ENCODE data around the gene SAA1. TPM values are rescaled to one million over a fixed set of nuclear protein-coding genes. Genes with fewer than 3 reads are reported as not detected.
"Not testable (repeated sequence)": the region's sequence is repeated elsewhere in the genome, so short reads cannot be mapped to it uniquely, and the experiment has no call there.

Gene SAA1
- total RNA-seq, 1 donor from 2014 or later: not detected

DNA sequence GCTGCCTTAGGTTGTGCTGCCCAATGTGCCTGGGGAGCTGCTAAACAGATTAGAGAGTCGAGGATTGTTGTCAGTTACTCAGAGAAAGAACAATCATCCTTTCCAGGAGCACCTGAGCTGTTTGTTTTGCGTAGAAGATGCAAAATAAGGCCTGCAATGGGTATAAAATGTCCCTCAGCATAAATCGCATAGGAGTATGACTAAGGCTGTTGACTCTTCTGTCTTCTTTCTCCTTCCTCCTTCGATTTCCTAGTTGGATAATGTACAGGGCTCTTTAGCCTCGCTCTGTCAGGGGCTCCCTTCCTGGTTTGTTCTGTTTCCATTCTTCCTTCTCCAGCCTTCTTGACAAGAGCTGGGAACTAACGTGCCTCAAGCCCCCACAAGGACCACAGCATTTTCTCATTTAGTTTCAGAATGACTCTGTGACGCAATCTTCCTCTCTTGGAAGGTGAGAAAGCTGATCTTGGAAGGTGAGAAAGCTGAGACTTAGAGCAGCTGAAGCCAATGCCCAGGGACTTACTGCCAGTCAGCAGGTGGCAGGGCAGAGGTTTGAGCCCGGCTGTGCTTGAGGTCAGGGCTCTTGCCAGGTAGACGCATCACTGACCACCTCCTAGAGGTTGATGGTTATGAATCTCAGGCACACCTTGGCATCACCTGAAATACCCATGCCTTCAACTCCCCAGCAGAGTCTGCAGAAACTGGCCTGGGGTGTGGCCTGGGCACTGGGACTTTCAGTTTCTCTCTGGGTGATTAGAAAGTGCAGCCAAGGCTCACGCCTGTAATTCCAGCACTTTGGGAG, 1.5 kb downstream of the SAA1 start:
- intact Hi-C loops (cut with micrococcal nuclease); H3K27me3 Mint-ChIP-seq; H3K36me3 Mint-ChIP-seq (ENCODE audit: low read depth); H3K4me3 Mint-ChIP-seq; H3K9me3 Mint-ChIP-seq; DNase-seq; H3K27ac Mint-ChIP-seq; H3K4me1 Mint-ChIP-seq: not testable (repeated sequence)

DNA sequence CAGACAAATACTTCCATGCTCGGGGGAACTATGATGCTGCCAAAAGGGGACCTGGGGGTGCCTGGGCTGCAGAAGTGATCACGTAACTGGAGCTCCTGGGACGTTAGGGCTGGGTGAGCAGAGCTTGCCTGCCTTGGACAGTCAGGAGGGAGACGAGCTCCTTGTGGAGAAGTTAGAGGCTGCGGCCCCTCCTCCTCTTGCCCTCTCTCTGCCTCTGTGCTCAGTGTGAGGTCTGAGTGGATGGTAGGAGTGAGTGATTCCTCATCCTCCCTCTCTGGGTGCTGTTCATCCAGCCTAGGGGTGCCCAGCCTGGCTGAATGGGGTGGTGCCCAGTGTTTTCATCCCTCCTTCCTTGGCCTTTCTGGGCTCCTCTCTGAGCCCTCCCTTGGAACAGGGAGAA, 3.2 kb downstream of the SAA1 start:
- H3K9me3 Mint-ChIP-seq; H3K27ac Mint-ChIP-seq; H3K27me3 Mint-ChIP-seq; intact Hi-C loops (cut with micrococcal nuclease); H3K4me3 Mint-ChIP-seq; DNase-seq; H3K36me3 Mint-ChIP-seq (ENCODE audit: low read depth); H3K4me1 Mint-ChIP-seq: not testable (repeated sequence)

DNA sequence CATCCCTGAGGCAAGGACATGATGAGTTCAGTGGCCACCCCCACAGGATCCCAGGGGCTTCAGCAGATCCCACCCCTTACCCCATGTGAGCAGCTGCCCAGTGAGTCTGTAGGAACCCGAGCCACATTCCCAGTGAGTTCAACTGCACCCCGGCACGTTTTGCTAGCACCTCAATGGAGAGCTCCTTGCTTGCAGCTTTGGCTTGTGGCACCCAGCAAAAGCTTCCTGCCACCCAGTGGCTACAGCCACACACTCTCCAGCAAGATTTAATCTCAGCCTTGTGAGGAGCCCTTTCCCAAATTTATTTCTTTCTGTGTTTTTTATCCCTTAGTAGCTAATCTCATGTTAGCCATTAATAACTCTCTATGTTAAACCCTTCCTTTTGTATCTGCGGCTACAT, 4.0 kb downstream of the SAA1 start:
- H3K4me3 Mint-ChIP-seq: no peak overlapping the region
- H3K9me3 Mint-ChIP-seq: no peaks in the 10 kb centered on the region
- peaks cover 2% of the 10 kb centered on the region for H3K36me3 Mint-ChIP-seq (ENCODE audit: low read depth)
- intact Hi-C loops (cut with micrococcal nuclease): no loop called here
- H3K27ac Mint-ChIP-seq: no peak overlapping the region
- H3K4me1 Mint-ChIP-seq: peaks cover 5% of the 10 kb centered on the region
- DNase-seq: no peak
- no peaks in the 10 kb centered on the region for H3K27me3 Mint-ChIP-seq

DNA sequence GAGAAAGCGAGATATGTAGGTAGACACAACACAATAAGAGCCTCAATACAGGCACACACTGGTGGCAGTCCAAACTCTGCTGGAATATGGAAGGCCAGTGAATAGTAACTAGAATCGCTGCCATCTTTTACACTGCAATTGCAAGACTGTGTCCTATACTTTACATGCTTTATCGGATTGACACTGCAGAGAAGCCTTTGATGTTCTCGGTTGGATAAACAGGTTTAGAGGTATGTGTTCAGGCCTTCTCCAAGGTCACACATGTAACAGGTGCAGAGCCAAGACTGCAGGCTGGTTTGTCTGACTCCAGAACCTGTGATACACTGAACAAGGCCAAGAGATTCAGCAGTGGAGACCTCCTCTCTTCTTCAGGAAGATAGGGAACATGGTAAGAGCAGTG, 5.1 kb downstream of the SAA1 start:
- peaks cover 5% of the 10 kb centered on the region for H3K4me1 Mint-ChIP-seq
- H3K9me3 Mint-ChIP-seq: no peaks in the 10 kb centered on the region
- no peak overlapping the region for H3K27ac Mint-ChIP-seq
- no peak overlapping the region for H3K4me3 Mint-ChIP-seq
- intact Hi-C loops (cut with micrococcal nuclease): no loop called here
- no peak for DNase-seq
- no peaks in the 10 kb centered on the region for H3K27me3 Mint-ChIP-seq
- peaks cover 4% of the 10 kb centered on the region for H3K36me3 Mint-ChIP-seq (ENCODE audit: low read depth)

DNA sequence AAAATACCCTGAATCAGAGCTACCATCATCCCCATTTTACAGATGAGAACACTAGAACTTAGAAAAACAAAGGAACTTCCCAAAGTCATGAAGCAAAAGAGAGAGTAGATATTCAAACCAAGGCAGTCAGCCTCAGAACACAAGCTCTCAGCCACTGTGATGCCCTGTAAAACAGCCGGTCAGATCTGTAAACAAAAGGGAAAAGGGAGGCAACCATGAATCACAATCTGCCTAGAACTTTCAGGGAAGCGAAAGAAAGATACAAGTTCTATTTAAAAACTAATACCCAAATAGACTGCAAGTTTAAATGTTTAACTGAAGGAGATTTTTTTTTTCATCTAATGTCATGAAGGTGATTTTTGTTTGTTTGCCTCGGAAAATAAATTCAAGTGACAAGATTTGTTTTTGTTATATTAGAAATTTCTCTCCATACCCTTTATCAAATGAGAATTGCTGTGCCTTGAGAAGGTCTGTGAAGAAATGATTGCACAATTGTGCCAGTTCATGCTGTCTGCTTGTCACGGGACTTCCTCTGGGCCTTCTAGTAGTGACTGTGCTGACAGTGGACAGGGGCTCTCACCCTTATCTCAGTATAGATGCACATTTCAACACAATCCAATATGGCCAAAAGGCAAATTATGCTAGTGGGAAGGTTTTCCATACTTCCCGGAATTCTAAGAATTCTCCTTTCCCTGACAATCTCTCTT, 11.7 kb downstream of the SAA1 start:
- Mint-ChIP-seq H3K27ac (no peak overlapping the region), H3K4me3 (no peak overlapping the region), H3K36me3 (ENCODE audit: low read depth) (peaks cover 46% of the 10 kb centered on the region), H3K9me3 (no peaks in the 10 kb centered on the region), H3K27me3 (no peaks in the 10 kb centered on the region), H3K4me1 (peaks cover 22% of the 10 kb centered on the region)
- intact Hi-C loops (cut with micrococcal nuclease): no loop called here
- no peak for DNase-seq

DNA sequence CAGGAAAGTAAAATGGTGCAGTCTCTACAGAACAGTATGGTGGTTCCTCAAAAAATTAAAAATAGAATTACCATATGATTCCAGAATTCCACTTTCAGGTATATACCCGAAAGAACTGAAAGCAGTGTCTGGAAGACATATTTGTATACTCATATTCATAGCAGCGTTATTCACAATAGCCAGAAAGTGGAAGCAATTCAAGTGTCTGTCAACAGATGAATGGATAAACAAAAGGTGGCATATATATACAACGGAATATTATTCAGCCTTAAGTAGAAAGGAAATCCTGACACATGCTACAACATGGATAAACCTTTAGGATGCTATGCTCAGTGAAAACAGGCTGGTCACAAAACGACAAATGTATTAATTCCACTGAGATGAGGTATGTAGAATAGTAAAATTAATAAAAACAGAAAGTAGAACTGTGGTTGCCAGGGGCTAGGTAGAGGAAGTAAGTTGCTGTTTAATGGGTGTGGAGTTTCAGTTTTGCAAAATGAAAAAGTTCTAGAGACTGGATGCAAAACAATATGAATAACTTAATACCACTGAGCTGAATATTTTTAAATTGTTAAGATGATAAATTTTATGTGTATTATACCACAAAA, 14.5 kb downstream of the SAA1 start:
- H3K27ac Mint-ChIP-seq: peak overlapping the region; percentile 79
- H3K4me1 Mint-ChIP-seq: peaks cover 25% of the 10 kb centered on the region
- peaks cover 54% of the 10 kb centered on the region for H3K36me3 Mint-ChIP-seq (ENCODE audit: low read depth)
- no peaks in the 10 kb centered on the region for H3K9me3 Mint-ChIP-seq
- H3K4me3 Mint-ChIP-seq: peak overlapping the region; percentile 42
- intact Hi-C loops (cut with micrococcal nuclease): no loop called here
- no peak for DNase-seq
- no peaks in the 10 kb centered on the region for H3K27me3 Mint-ChIP-seq

DNA sequence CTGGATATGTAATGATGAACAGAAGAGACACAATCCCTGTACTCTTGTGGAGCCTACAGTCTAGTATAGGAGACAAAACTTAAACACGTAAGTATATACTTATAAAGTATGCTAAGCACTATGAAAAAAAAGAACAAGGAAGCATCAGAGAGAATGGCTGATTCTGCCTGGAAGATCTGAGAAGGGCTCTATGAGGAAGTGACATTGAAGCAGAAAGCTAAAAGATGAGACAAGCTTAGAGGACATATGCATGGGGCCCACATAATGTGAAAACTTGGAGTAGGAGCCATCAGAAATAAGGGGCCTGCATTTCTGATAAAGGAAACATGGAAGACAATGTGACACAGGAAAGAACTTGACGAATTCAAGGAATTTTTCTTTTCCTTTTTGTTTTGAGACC, 16.6 kb downstream of the SAA1 start:
- Mint-ChIP-seq H3K36me3 (ENCODE audit: low read depth) (peaks cover 59% of the 10 kb centered on the region), H3K4me1 (peaks cover 23% of the 10 kb centered on the region), H3K27ac (no peak overlapping the region), H3K4me3 (no peak overlapping the region), H3K9me3 (no peaks in the 10 kb centered on the region), H3K27me3 (no peaks in the 10 kb centered on the region)
- no peak for DNase-seq
- intact Hi-C loops (cut with micrococcal nuclease): no loop called here

DNA sequence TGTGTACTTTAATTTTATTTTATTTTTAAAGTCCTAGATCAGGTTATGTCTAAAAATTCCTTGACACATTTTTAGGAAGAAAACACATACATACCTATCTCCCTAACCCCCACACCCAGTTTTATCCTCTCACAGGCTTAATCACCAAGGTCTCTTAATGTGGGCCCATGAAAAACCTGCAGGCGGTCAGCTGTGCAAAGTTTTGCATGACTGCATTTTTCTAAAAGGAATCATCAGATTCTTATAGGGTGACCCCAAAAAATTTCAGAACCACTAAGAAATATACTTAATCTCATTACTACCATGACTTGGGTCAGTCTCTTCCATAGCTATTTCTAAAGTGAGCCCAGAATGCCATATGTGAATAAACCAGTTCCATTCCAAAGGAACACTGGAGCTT, 19.8 kb downstream of the SAA1 start:
- Mint-ChIP-seq H3K27me3 (no peaks in the 10 kb centered on the region), H3K4me1 (peaks cover 11% of the 10 kb centered on the region), H3K36me3 (ENCODE audit: low read depth) (peaks cover 53% of the 10 kb centered on the region), H3K4me3 (no peak overlapping the region), H3K9me3 (no peaks in the 10 kb centered on the region), H3K27ac (no peak overlapping the region)
- intact Hi-C loops (cut with micrococcal nuclease): no loop called here
- no peak for DNase-seq

DNA sequence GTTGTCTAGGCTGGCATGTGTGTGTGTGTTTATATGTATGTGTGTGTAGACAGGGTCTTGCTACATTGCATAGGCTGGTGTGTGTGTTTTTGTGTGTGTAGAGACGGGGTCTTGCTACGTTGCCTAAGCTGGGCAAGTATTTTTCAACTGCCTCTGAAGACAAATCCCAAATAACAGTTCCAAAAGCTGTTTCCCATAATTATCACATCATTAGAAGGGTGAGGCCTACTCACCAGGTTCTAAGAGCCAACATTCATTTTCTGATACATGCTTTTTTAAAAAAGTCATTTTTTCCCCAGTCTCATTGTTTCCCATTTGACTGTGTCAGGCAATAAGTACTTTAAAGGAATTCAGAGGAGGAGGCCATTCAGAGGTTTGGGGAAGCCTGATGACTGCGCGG, 22.8 kb downstream of the SAA1 start:
- H3K9me3 Mint-ChIP-seq: no peaks in the 10 kb centered on the region
- H3K27ac Mint-ChIP-seq: no peak overlapping the region
- DNase-seq: no peak
- H3K4me3 Mint-ChIP-seq: no peak overlapping the region
- H3K36me3 Mint-ChIP-seq (ENCODE audit: low read depth): peaks cover 57% of the 10 kb centered on the region
- H3K27me3 Mint-ChIP-seq: no peaks in the 10 kb centered on the region
- H3K4me1 Mint-ChIP-seq: peaks cover 2% of the 10 kb centered on the region
- intact Hi-C loops (cut with micrococcal nuclease): no loop called here

DNA sequence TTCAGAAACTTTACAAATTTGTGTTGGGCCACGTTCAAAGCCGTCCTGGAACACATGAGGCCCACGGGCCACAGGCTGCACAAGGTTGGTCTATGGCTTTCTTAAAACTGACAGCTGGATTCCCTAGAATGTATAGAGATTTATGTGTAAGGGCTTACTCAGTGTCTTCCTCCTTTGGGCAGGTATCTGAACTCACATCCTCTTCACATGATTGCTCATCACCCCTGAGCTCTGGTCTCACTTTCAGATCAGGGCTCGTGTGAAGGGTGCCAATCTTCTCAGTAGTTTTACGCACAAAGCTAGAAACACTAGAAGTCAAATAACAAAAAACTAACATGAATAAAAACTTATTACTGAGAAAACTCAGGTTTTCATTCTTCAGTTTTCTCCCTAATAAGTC, 28.8 kb downstream of the SAA1 start:
- peaks cover 72% of the 10 kb centered on the region for H3K36me3 Mint-ChIP-seq (ENCODE audit: low read depth)
- H3K9me3 Mint-ChIP-seq: no peaks in the 10 kb centered on the region
- no peak overlapping the region for H3K27ac Mint-ChIP-seq
- intact Hi-C loops (cut with micrococcal nuclease): no loop called here
- H3K4me3 Mint-ChIP-seq: no peak overlapping the region
- no peak for DNase-seq
- no peaks in the 10 kb centered on the region for H3K27me3 Mint-ChIP-seq
- H3K4me1 Mint-ChIP-seq: peaks cover 11% of the 10 kb centered on the region

DNA sequence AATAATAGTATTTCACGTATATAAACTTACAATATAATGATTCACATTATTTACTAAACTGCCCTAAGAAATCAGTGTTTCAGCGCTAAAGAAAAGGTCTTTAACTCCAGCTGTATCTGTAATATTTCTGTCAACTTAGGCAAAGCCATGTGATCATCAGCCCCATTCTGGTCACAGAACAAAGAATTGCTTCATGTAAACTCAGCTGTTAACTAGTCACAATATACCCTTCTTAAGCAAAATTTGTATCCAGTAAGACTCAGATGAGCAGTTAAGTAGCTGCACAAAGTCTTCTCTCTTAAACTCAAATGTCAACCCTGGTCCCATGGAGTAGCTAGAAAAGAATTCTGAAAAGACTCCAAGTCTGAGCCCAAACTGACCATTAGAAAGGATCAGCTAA, 29.3 kb downstream of the SAA1 start:
- peaks cover 11% of the 10 kb centered on the region for H3K4me1 Mint-ChIP-seq
- H3K27ac Mint-ChIP-seq: no peak overlapping the region
- H3K4me3 Mint-ChIP-seq: no peak overlapping the region
- peaks cover 72% of the 10 kb centered on the region for H3K36me3 Mint-ChIP-seq (ENCODE audit: low read depth)
- intact Hi-C loops (cut with micrococcal nuclease): no loop called here
- H3K27me3 Mint-ChIP-seq: no peaks in the 10 kb centered on the region
- DNase-seq: no peak
- no peaks in the 10 kb centered on the region for H3K9me3 Mint-ChIP-seq

DNA sequence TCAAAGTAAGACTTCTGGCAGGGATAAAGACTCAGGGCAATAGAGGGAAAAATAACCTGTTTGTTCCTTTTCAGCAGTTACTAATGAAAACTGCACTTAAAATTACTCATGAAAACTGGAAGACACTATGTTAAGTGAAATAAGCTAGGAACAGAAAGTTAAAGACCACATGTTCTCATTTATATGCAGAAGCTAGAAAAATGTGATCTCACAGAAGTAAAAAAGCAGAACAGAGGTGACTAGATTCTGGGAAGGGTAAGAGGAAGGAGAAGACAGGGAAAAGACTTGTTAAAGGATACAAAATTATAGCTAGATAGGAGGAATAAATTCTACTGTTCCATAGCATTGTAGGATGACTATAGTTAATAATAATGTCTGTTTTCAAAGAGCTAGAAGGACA, 33.7 kb downstream of the SAA1 start:
- H3K27ac Mint-ChIP-seq: peak overlapping the region; percentile 22
- no peak for DNase-seq
- H3K36me3 Mint-ChIP-seq (ENCODE audit: low read depth): peaks cover 66% of the 10 kb centered on the region
- H3K27me3 Mint-ChIP-seq: no peaks in the 10 kb centered on the region
- intact Hi-C loops (cut with micrococcal nuclease): no loop called here
- no peaks in the 10 kb centered on the region for H3K9me3 Mint-ChIP-seq
- peaks cover 8% of the 10 kb centered on the region for H3K4me1 Mint-ChIP-seq
- no peak overlapping the region for H3K4me3 Mint-ChIP-seq

DNA sequence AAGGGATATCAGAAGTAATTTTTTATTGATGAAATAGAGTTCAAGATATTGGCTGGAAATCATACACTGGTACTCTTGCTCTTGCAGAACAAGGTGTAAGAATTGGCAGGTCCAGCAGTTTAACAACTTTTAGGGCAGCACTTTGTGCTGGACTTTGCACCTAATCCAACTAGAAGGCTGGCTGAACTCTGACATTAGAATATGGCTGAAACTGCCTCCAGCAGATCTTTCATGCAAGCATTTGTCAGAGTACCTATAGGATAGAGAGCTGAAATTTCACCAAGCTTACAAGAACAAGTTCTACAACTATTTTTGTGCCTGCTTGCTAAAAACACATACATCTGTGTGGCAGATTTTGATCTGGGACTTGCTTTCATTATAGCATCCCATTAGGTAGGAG, 38.7 kb downstream of the SAA1 start:
- Mint-ChIP-seq H3K9me3 (no peaks in the 10 kb centered on the region), H3K27ac (no peak overlapping the region), H3K4me1 (no peaks in the 10 kb centered on the region), H3K36me3 (ENCODE audit: low read depth) (peaks cover 64% of the 10 kb centered on the region), H3K4me3 (no peak overlapping the region), H3K27me3 (no peaks in the 10 kb centered on the region)
- intact Hi-C loops (cut with micrococcal nuclease): no loop called here
- DNase-seq: no peak

DNA sequence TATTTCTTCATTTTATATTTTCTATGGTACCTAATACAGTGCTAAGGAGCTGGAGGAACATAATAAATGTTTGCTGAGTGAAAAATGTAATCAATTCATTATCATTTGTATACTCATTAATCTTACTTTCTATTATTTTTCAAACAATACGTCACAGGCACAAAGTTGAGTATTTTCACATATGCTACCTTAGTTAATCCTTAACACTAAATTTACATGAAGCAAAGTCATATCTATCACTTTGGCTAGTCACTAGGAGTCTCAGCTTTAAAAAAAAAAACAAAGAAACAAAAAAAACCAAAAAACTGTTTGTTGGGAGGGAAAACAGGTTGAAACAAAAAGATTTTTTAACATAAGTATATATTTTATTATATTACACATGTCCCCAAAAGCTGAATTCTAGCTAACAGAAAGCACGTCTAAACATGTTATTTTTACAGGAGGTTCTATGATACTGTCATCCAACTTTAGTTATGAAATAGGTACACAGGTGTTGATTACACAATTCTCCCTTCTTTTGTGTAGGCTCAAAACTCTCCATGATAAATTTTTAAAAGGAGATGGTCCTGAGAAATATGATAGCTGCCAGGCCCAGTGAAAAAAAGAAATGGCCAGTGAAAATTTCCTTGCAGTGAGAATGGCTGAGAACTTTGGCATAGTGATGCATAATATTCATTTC, 41.5 kb downstream of the SAA1 start:
- intact Hi-C loops (cut with micrococcal nuclease): no loop called here
- Mint-ChIP-seq H3K27me3 (no peaks in the 10 kb centered on the region), H3K4me1 (peaks cover 2% of the 10 kb centered on the region), H3K4me3 (no peak overlapping the region), H3K27ac (no peak overlapping the region), H3K9me3 (no peaks in the 10 kb centered on the region), H3K36me3 (ENCODE audit: low read depth) (peaks cover 61% of the 10 kb centered on the region)
- no peak for DNase-seq
